GM12878 (cell line): Measurements from ENCODE around the gene PLVAP. TPM values are rescaled to one million over a fixed set of nuclear protein-coding genes. Genes with fewer than 3 reads are reported as not detected.
"Not testable (repeated sequence)": the region's sequence is repeated elsewhere in the genome, so short reads cannot be mapped to it uniquely, and the experiment has no call there.

Experiments used
- ATAC-seq: fragments of 200-7000 bp; cut with Tn5 transposase; 3 replicates; pipeline ENCODE4 v1.9.1; 2020; ENCODE audit warnings: mild to moderate bottlenecking, moderate library complexity
- BruUV-seq: library from RNA; stranded (reverse); fragments of 400-500 nt; replicated peaks from 2 replicates; lab custom pipeline; 2021; lab: Mats Ljungman, UMichigan
- CTCF ChIA-PET: fragments of 300-600 bp; sonication (Branson Sonifier 250); formaldehyde crosslinking; extraction: SDS; loops from one replicate; lab custom pipeline; 2021; ENCODE audit warnings: inconsistent platforms; lab: Yijun Ruan, JAX
- POLR2A ChIA-PET: fragments of 350-600 bp; formaldehyde crosslinking; extraction: SDS; loops from one replicate; lab custom pipeline; 2021; ENCODE audit warnings: inconsistent platforms; lab: Charles Lee
- RAD21 ChIA-PET: fragments of 300-600 bp; sonication (Branson Sonifier 250); formaldehyde crosslinking; loops from one replicate; lab custom pipeline; 2023; ENCODE audit warnings: antibody characterized with exemption; ENCODE audit not compliant: unreplicated experiment; lab: Charles Lee
- SMC1A ChIA-PET: fragments of 300-600 bp; sonication (Branson Sonifier 250); formaldehyde crosslinking; loops from one replicate; lab custom pipeline; 2023; ENCODE audit not compliant: unreplicated experiment, uncharacterized antibody; lab: Charles Lee
- DNase-seq: peaks from one replicate; pipeline ENCODE4 v3.0.0-alpha.2; 2011; ENCODE audit warnings: low read depth, low spot score
- FAIRE-seq: peaks from 3 replicates; lab custom pipeline; 2011; peaks lifted over from hg19 to GRCh38; lab: Jason Lieb, UNC
- H2AFZ ChIP-seq: 2 replicates; pipeline ENCODE4 v1.6.0; 2011; ENCODE audit warnings: low read depth, low read length, control low read depth; ENCODE audit not compliant: control insufficient read depth
- H3K27ac ChIP-seq: 2 replicates; pipeline ENCODE4 v1.5.1; 2011; ENCODE audit warnings: control low read depth; ENCODE audit not compliant: control insufficient read depth, insufficient read depth
- H3K27me3 ChIP-seq, 2 experiments: replicated peaks in 1 of 2; 2 replicates each; pipeline versions ENCODE4 v1.6.0 to v1.6.1; 2011; ENCODE audit warnings: low read length in 1 of 2; ENCODE audit not compliant: control insufficient read depth in 2 of 2, insufficient read depth in 2 of 2
- H3K36me3 ChIP-seq, 2 experiments: 2 replicates each; pipeline ENCODE4 v1.5.1; 2011; ENCODE audit warnings: low read length in 1 of 2; ENCODE audit not compliant: control insufficient read depth in 2 of 2, insufficient read depth in 2 of 2
- H3K4me1 ChIP-seq: 2 replicates; pipeline ENCODE4 v1.6.1; 2011; ENCODE audit warnings: mild to moderate bottlenecking, low read length, moderate library complexity, mixed read lengths; ENCODE audit not compliant: control insufficient read depth, insufficient read depth
- H3K4me2 ChIP-seq: 2 replicates; pipeline ENCODE4 v1.6.0; 2011; ENCODE audit warnings: control low read depth; ENCODE audit not compliant: control insufficient read depth, insufficient read depth
- H3K4me3 ChIP-seq: fragments of 200-600 bp; sonication (generic); 2 replicates; pipeline ENCODE4 v1.5.1; 2016
- H3K79me2 ChIP-seq: 2 replicates; pipeline ENCODE4 v1.6.0; 2011; ENCODE audit warnings: low read length; ENCODE audit not compliant: control insufficient read depth, insufficient read depth
- H3K9ac ChIP-seq: 2 replicates; pipeline ENCODE4 v1.8.0; 2011; ENCODE audit warnings: low read length, control low read depth, mixed read lengths; ENCODE audit not compliant: control insufficient read depth, insufficient read depth
- H3K9me3 ChIP-seq: replicated peaks from 3 replicates; pipeline ENCODE4 v1.5.1; 2011; ENCODE audit warnings: mild to moderate bottlenecking, low read length; ENCODE audit not compliant: control insufficient read depth, insufficient read depth
- H4K20me1 ChIP-seq: 2 replicates; pipeline ENCODE4 v1.6.0; 2011; ENCODE audit not compliant: control insufficient read depth, insufficient read depth
- MEF2B ChIP-seq: fragments of 450-650 bp; IDR thresholded peaks from 2 replicates; pipeline ENCODE4 v1.6.1; 2018; ENCODE audit warnings: mild to moderate bottlenecking, moderate library complexity; ENCODE audit not compliant: partially characterized antibody, poor library complexity, severe bottlenecking
- WGBS: methylation state at CpG from one replicate; pipeline ENCODE4 v1.1.6; 2016; ENCODE audit warnings: low lambda C conversion rate; ENCODE audit not compliant: insufficient replicate concordance, insufficient coverage; ENCODE audit errors: missing lambda C conversion rate; 5-methylcytosine and 5-hydroxymethylcytosine counted together
- in situ Hi-C: fragments of 300-500 bp; cut with MboI; formaldehyde crosslinking; loops from 9 replicates; pipeline ENCODE4 v1.14.3; 2018; ENCODE audit warnings: mixed read lengths
- intact Hi-C: fragments of 100-400 bp; cut with micrococcal nuclease; formaldehyde crosslinking; loops from one replicate; pipeline ENCODE4 v1.14.2; 2022; ENCODE audit not compliant: unreplicated experiment
- polyA plus RNA-seq, 11 experiments: library from polyadenylated mRNA; depleted of rRNA in 4 of 11; unstranded in 6 of 11; stranded (reverse) in 5 of 11; fragments of >200 nt; fragmentation: Nextera tagmentation in 4 of 11; fragmentation: Illumina TruSeq in 1 of 11; extraction: Ambion mirVana in 4 of 11; extraction: Trizol in 1 of 11; gene quantifications; 1 replicate in 1 of 11; 2 replicates in 10 of 11; pipeline versions ENCODE4 v1.2.1 to v1.2.3, GENCODE V29; 2011 to 2016; ENCODE audit warnings: inconsistent platforms in 2 of 11, missing spikeins in 2 of 11, low read depth in 1 of 11
- total RNA-seq, 4 experiments: library from RNA; depleted of rRNA in 3 of 4; stranded (reverse); fragments of >200 nt in 3 of 4; fragmentation: Illumina TruSeq in 1 of 4; extraction: Trizol in 1 of 4; gene quantifications; 2 replicates each; pipeline versions ENCODE4 v1.2.1 to v1.2.3, GENCODE V29; 2013 to 2021

Gene PLVAP
- total and polyA plus RNA-seq, 10 of the 15 experiments (the other 5 are each of a cell fraction or from before 2014, with no cell fraction given): 0.03 to 0.54 (median 0.06) TPM; not detected in 4

DNA sequence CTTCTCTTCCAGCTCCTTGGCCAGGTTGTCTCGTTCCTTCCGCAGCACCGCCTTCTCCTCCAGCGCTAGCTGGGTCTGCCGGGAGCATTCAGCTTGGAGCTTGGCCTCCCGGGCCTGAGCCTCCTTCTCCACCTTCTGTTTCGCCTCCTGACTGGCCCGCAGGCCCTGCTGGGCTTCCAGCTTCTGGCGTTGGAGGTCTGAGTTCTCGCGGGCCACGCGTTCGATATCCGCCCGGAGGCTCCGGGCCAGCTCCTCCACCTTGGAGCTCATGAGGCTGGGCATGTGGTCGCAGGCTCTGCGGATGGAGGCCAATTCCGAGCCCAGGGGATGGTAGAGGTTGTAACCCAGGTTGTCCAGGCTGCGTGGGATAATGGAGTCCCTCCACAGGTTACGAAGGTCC, 11.8 kb downstream of the PLVAP start:
- H3K27ac ChIP-seq: no peak overlapping the region
- in situ Hi-C loops: no loop called here
- no peaks in the 10 kb centered on the region for H3K36me3 ChIP-seq
- no peak overlapping the region for H3K4me3 ChIP-seq
- CTCF ChIA-PET: interaction anchor here (1.0 kb wide), 1 partner anchor 16 kb away, joined by 4 read pairs; no protein-coding TSS in a partner anchor
- TF ChIP-seq MEF2B: no peak
- TF ChIP-seq, all 136 proteins: peak for 0
- Histone ChIP-seq H3K4me1 (peaks cover 13% of the 10 kb centered on the region), H3K79me2 (no peaks in the 10 kb centered on the region), H3K9ac (no peak overlapping the region), H3K4me2 (no peak overlapping the region), H3K27me3 (no peaks in the 10 kb centered on the region; a peak in 1 of 4 replicates), H2AFZ (no peak overlapping the region), H4K20me1 (no peaks in the 10 kb centered on the region), H3K9me3 (no peaks in the 10 kb centered on the region)
- ChIA-PET SMC1A (no interaction called here), RAD21 (no interaction called here), POLR2A (no interaction called here)
- ATAC-seq (no peak), DNase-seq (no peak), FAIRE-seq (no peak)
- BruUV-seq: no TSS peak
- WGBS: 94% methylated on average over 22 of the region's 22 CpGs
- intact Hi-C loops: no loop called here

GRCh38 chr19:17363852-17364605, 13.1 kb downstream of the PLVAP start:
- H3K4me1 ChIP-seq, H2AFZ ChIP-seq, H3K4me3 ChIP-seq, intact Hi-C loops, H3K27ac ChIP-seq, POLR2A ChIA-PET, SMC1A ChIA-PET, H4K20me1 ChIP-seq, BruUV-seq, FAIRE-seq, RAD21 ChIA-PET, H3K4me2 ChIP-seq, H3K9me3 ChIP-seq, H3K27me3 ChIP-seq, H3K79me2 ChIP-seq, DNase-seq, H3K36me3 ChIP-seq, in situ Hi-C loops, ATAC-seq, H3K9ac ChIP-seq: not testable (repeated sequence)
- 78% methylated on average over 20 of the region's 20 CpGs for WGBS
- CTCF ChIA-PET: interaction anchor here (1.0 to 1.3 kb wide), 2 partner anchors 18 to 25 kb away, joined by 3 to 4 read pairs; no protein-coding TSS in a partner anchor
